ENCODE measurements around the gene PYGO2.
A peak's percentile ranks its signal among the peaks of the same experiment; 100 is the strongest.

The PYGO2 gene

DNA sequence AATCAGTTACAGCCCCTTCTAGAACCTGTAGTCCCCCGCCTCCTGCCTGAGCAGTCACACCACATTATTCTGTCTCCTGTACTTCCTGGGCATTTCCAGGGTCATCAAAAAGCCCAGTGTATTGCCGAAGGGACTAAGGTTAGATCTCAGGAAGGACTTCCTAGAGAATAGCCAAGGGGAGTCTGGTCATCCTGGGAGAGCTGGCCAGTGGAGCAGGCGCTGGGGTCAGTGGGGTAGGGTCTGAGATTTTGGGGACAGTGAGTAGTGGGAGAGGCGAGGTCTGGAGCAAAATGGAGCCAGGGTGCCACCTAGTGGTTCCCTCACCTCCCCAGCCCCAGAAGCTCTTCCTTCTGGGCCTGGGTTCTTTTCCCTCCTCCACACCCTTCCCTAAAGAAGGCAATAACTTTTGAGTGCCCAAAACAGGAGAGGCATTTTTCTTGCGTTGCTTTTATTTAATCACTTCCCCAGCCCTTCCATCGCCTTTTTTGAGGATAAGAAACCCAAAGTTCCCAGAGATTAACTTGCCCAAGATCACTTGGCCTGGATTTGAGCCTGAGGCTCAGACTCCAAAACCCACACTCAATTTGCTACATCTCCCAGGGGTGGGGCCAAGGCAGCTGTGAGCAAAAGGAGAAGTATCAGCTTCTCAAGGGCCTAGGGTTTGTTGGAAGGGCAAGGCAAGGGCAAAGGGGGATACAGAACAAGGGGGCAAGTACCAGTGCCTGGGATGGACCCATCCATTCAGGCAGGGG, 17.8 kb downstream of the PYGO2 start:
- Histone ChIP-seq H3K9ac (ENCODE audit: low read length) (peak overlapping the region; percentile 60), H3F3A (ENCODE audit: insufficient read depth) (peaks cover 5% of the 10 kb centered on the region; the same call in 1 of the 2 replicates), H3K9me3 (ENCODE audit: insufficient read depth, low read length) (no peaks in the 10 kb centered on the region), H3K9me2 (replicated peaks; ENCODE audit: insufficient read depth, low read length) (no peaks in the 10 kb centered on the region), H3K27ac (ENCODE audit: low read depth, low read length) (peak overlapping the region; percentile 88), H2AFZ (ENCODE audit: low read depth, low read length, severe bottlenecking) (no peak overlapping the region), H3K4me2 (ENCODE audit: low read depth, low read length, poor library complexity, severe bottlenecking) (peak overlapping the region; percentile 60), H4K20me1 (ENCODE audit: low read depth, low read length) (no peaks in the 10 kb centered on the region), H3K4me3 (ENCODE audit: insufficient read depth, low read length, poor library complexity, severe bottlenecking) (no peak overlapping the region), H3K79me2 (ENCODE audit: insufficient read depth, low read length) (no peaks in the 10 kb centered on the region), H3K27me3 (ENCODE audit: low read length) (no peaks in the 10 kb centered on the region), H3K36me3 (ENCODE audit: low read length) (no peaks in the 10 kb centered on the region)
- TF ChIP-seq CTCF (IDR thresholded peaks at IDR 0.05; ENCODE audit: insufficient read depth, low read length, poor library complexity, severe bottlenecking): peak; percentile 78
- TF ChIP-seq EZH2phosphoT487 (conservative IDR thresholded peaks at IDR 0.05; ENCODE audit: low read length): no peak

GRCh38 chr1:154941333-154942013, 20.1 kb downstream of the PYGO2 start:
- H3K27ac ChIP-seq (ENCODE audit: low read depth, low read length): peak overlapping the region; percentile 88

DNA sequence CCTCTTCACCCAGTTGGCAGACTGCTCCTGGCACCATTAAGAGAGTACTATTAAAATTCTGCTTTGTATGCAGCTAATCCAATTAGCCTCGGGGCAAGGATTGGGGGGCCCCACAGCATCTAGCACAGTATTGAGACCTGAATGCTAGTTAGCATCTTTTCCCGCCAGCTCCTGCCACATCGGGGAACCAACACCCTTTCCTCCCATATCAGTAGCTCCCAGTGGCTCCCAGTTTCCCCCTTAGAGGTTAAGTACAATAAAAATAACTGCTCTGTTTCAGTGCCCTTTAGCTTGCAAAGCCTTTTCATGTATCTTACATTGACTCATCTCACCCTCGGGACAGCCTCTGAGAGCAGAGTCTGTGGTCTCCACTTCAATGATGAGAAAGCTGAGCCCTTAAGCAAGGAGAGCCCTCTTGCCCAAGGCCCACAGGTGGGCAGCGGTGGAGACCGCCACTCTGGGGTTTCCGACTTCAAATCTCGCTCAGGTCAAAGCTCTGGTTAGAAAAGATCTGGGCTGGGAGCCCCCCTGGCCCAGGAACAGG, 20.9 kb downstream of the PYGO2 start:
- no peaks in the 10 kb centered on the region for H3K9me3 ChIP-seq (ENCODE audit: insufficient read depth, low read length)
- H3K36me3 ChIP-seq (ENCODE audit: low read length): no peaks in the 10 kb centered on the region
- TF ChIP-seq EZH2phosphoT487 (conservative IDR thresholded peaks at IDR 0.05; ENCODE audit: low read length) (no peak), CTCF (IDR thresholded peaks at IDR 0.05; ENCODE audit: insufficient read depth, low read length, poor library complexity, severe bottlenecking) (no peak)
- peaks cover 6% of the 10 kb centered on the region; the same call in 1 of the 2 replicates for H3K79me2 ChIP-seq (ENCODE audit: insufficient read depth, low read length)
- no peaks in the 10 kb centered on the region for H3K27me3 ChIP-seq (ENCODE audit: low read length)
- H3K9ac ChIP-seq (ENCODE audit: low read length): no peak overlapping the region; the same call in 1 of the 2 replicates
- peak overlapping the region; percentile 88 for H3K27ac ChIP-seq (ENCODE audit: low read depth, low read length)
- H3K9me2 ChIP-seq (replicated peaks; ENCODE audit: insufficient read depth, low read length): no peaks in the 10 kb centered on the region
- H2AFZ ChIP-seq (ENCODE audit: low read depth, low read length, severe bottlenecking): no peak overlapping the region
- no peak overlapping the region for H3K4me3 ChIP-seq (ENCODE audit: insufficient read depth, low read length, poor library complexity, severe bottlenecking)
- H4K20me1 ChIP-seq (ENCODE audit: low read depth, low read length): no peaks in the 10 kb centered on the region
- H3K4me2 ChIP-seq (ENCODE audit: low read depth, low read length, poor library complexity, severe bottlenecking): peak overlapping the region; percentile 60
- H3F3A ChIP-seq (ENCODE audit: insufficient read depth): peaks cover 15% of the 10 kb centered on the region

More at GRCh38 chr1:154941333-154942013, 20.1 kb downstream of the PYGO2 start:
- no peak overlapping the region for H2AFZ ChIP-seq (ENCODE audit: low read depth, low read length, severe bottlenecking)
- H3K9ac ChIP-seq (ENCODE audit: low read length): peak overlapping the region; percentile 60
- H4K20me1 ChIP-seq (ENCODE audit: low read depth, low read length): no peaks in the 10 kb centered on the region
- no peaks in the 10 kb centered on the region for H3K36me3 ChIP-seq (ENCODE audit: low read length)
- H3K4me2 ChIP-seq (ENCODE audit: low read depth, low read length, poor library complexity, severe bottlenecking): peak overlapping the region; percentile 60
- H3K4me3 ChIP-seq (ENCODE audit: insufficient read depth, low read length, poor library complexity, severe bottlenecking): peak overlapping the region; percentile 42
- TF ChIP-seq CTCF (IDR thresholded peaks at IDR 0.05; ENCODE audit: insufficient read depth, low read length, poor library complexity, severe bottlenecking) (no peak), EZH2phosphoT487 (conservative IDR thresholded peaks at IDR 0.05; ENCODE audit: low read length) (no peak)
- no peaks in the 10 kb centered on the region for H3K9me3 ChIP-seq (ENCODE audit: insufficient read depth, low read length)
- no peaks in the 10 kb centered on the region for H3K27me3 ChIP-seq (ENCODE audit: low read length)
- H3K9me2 ChIP-seq (replicated peaks; ENCODE audit: insufficient read depth, low read length): no peaks in the 10 kb centered on the region
- H3F3A ChIP-seq (ENCODE audit: insufficient read depth): peaks cover 15% of the 10 kb centered on the region
- H3K79me2 ChIP-seq (ENCODE audit: insufficient read depth, low read length): no peaks in the 10 kb centered on the region
